Measurements from ENCODE around the gene NTM.
"Not testable (repeated sequence)": the region's sequence is repeated elsewhere in the genome, so short reads cannot be mapped to it uniquely, and the experiment has no call there.

NTM gene

GRCh38 chr11:132055296-132055695, 684.9 kb downstream of the NTM start:
- no peak for DNase-seq

GRCh38 chr11:132056689-132057088, 686.3 kb downstream of the NTM start:
- DNase-seq, result no peak

GRCh38 chr11:132057266-132057665, 686.9 kb downstream of the NTM start:
- no peak for DNase-seq

- peak in 7 of 56 donors; percentile 14 to 62 (median 40) for DNase-seq
These were observed 687.9 kb downstream of the NTM start for GRCh38 chr11:132058211-132058772.

DNA sequence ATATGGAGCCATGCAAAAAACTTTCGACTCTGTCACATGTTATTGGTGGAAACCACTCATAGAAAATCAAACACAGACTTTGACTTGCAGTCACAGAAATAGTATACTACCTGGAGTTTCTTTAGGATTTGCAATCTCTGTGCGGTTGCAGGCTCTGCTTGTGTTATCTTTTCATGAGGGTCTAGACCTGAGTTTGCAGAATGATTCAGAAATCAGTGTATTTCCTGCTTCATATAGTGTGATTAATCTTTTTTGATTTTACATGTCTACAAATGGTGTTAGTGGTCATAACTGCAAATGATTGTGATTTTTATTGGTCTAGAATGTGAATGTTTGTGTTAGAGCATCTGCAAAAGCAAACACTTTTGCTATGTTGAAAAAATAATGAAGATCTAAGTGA, 690.2 kb downstream of the NTM start:
- DNase-seq, result no peak

DNA sequence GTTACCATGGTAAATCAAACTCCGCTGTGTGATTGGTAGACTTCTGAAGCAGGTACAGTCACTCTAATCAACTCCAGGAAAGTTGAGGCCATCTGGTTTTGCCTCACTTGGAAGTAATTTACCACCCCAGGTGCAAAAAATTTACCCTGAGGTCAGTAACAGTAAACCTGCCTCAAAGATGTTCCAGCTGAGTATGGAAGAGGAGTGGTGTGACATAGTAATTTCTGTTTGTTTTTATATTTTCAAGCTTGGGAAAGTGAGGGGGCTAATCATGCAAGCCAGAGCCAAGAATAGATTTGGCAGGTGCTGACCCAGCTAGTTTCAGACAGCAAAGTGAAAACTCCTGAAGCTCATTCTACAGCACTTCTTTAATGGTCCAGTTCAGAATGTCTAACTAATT, 691.6 kb downstream of the NTM start:
- DNase-seq, result no peak

DNA sequence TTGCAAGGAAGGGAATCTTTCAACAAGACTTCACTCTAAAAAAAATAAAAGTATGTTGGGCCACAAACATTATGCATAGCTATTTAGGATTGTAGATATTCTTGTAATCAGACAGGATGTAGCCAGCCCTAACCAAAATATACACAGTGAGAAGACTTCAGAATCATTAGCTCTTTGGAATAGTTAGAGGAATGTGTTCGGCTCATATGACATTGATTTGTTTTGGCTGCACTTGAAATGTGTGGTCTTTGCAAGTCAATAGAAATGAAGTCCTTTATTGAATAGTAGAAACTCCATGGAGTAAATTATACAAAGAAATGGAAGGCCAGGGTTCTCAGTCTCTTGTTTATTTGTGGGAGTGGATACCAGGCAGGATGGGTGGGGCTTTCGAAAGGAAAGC, 692.1 kb downstream of the NTM start:
- DNase-seq, result no peak

- DNase-seq, result peak in 6 of 56 donors; percentile 21 to 44 (median 32)
These were observed 694.7 kb downstream of the NTM start for GRCh38 chr11:132064987-132065620.

DNA sequence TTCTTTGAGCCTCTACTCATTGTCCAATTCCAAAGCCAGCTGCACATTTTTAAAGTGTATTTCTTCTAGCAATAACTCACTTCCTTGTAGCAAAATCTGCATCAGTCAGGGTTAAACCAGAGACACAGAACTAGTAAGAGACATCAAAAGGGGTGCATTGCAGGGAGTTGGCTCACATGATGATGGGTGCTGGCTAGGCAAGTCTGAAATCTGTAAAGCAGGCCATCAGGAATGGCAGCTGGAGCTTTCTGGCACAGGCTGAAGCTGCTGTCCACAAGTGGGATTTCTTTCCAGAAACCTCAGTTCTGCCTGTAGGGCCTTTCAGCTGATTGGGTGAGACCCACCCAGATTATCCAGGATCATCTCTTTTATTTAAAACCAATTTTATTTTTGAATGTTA, 698.1 kb downstream of the NTM start:
- DNase-seq, result no peak

DNA sequence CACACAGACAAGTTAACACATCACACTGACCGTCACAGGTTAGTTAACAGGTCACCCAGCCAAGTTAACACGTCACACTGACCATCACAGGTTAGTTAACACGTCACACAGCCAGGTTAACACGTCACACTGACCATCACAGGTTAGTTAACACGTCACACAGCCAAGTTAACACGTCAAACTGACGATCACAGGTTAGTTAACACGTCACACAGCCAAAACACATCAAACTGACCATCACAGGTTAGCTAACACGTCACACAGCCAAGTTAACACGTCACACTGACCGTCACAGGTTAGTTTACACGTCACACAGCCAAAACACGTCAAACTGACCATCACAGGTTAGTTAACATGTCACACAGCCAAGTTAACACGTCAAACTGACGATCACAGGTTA, 699.2 kb downstream of the NTM start:
- not testable (repeated sequence) for DNase-seq

GRCh38 chr11:132070907-132071306, 700.5 kb downstream of the NTM start:
- DNase-seq, result not testable (repeated sequence)

DNA sequence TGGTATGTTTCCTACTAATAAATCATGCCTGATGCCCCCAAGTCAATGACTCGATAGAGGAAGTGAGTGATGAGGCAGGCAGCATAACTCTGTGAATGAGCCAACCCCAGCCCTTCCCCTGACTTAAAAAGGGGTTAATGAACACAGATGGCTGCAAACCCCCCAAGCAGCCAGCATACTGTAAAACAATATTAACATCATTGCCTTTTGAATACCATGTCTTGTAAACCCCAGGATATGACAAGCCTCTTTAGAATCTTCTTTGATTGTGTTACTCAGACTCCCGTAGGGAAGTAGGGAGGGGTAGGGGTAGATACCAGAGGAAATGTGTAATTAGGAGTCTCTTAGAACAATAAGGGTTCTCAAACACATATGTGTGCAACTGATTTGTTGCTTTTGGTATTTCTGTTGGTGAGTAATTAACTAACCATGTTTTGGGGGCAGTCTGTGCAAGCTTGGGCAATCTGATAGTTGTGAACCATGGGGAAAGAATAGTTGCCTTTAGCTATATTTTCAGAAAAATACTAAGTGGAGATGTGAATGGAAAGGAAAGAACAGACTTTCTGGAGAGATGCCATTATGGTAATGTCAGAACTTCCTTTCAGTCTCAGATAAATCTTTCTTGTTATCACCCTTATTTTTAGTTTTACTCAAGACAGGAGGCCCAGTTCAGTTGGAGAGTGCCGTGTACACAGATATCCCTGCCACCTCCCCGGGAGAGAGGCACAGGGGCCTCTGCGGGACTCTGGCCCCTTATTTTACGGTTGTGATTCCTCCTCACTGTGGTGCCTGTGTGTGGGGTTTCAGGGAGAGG, 701.8 kb downstream of the NTM start:
- no peak for DNase-seq

DNA sequence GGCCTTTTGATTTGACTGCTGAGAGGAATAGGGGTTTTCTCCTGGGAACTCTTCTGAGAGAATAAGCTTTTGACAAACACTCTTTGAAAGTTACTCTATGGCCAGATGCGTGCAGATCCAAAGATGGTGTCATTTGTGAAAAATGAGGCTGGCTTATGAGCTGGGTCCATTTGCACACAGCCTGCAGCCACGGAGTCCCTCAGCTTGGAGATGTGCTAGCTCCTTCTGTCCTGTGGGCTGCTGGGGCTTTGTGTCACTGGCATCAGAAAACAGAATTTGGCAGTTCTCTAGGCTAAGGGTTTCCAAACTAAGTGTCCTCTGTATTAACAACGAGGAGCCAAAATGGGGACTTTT, 702.4 kb downstream of the NTM start:
- no peak for DNase-seq

DNA sequence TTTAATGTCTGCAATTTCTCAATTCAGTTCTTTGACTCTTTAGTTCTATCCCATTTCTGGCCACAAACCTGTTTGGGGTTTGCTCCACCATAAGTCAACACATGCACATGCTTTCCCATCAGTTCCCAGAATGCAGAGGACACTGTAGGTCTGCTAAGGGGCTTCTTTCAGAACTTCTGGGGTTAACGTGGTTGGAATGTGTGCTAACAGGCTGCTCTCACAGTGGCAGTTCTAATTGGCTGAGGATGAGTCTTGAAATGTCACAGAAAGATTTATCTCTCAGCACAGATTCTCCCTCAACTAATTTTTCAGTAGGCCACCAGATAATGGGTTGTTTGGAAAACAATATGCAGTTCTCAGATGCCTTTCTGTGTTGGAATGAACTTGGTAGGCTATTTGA, 703.4 kb downstream of the NTM start:
- no peak for DNase-seq

GRCh38 chr11:132075447-132075846, 705.0 kb downstream of the NTM start:
- DNase-seq, result no peak

- DNase-seq, result no peak
These were observed 707.0 kb downstream of the NTM start for GRCh38 chr11:132077416-132077815.

DNA sequence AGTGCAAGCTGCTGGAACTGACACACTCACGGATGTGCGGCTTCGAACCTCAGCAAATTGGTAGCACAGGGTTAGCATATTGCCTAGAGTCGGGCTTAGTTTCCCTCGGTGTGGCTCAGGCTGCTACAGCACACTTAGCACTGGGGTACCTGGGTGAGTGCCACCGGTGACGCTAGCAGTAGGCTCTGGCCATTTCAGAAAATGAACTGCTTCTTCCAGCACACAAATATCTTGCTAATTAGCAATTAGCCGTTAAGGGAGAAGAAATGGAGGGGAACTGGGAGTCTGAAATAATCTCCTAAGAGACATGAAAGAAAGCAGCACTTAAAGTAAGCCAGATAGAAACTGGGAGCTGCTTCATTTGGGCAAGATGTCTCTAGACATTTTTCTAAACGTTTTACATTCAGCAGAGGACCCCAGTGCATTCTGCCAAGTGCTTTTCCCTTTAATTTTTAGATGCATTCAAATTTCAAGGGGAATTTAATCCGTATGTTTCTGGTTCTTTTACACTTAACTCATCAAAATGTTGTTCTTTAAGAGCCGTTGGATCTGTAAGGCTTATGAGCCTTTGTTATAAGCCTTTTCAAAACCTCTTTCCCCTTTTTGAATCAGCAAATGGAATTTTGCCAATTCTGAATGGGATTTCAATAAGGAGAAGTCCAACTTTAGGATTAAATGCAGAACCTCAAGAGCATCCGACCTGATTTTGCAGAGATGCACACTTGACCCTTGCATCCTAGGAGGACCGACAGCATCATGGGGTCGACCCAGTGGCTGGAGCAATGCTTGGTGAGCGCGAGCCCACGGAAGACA, 708.1 kb downstream of the NTM start:
- peak in 30 of 56 donors; percentile 17 to 75 (median 46) for DNase-seq

GRCh38 chr11:132080127-132080526, 709.7 kb downstream of the NTM start:
- DNase-seq, result no peak

DNA sequence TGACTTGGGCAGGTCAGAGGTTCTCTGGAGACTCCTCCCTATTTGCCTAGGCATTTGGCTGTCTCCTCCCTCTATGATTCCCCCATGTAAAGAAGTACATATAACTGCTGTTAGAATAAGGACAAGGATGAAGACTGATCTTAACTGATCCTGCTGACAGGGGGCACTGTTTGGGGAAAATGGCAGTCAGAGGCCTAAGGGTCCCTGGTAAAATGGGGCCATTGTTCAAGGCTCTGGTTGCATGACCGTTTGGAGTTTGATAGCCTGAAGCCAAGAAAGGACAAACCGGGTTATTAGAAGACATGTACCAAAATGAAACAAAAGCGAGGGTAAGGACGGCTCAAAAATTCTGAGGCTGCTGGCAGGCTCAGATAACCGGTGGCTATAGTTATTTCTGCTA, 712.2 kb downstream of the NTM start:
- DNase-seq, result no peak

GRCh38 chr11:132084433-132084832, 714.0 kb downstream of the NTM start:
- DNase-seq, result no peak

GRCh38 chr11:132087148-132087547, 716.7 kb downstream of the NTM start:
- no peak for DNase-seq

GRCh38 chr11:132088551-132088950, 718.1 kb downstream of the NTM start:
- no peak for DNase-seq

Measured in amygdala (tissue), 56 donors.